CD4-positive, alpha-beta T cell treated with Interleukin-21 for 1 hour (primary cell): Measurements from ENCODE around the gene CFAP91.

ENCODE experiments used
- DNase-seq: peaks from one replicate; pipeline ENCODE4 v3.0.0-alpha.2; 2020

The CFAP91 gene

GRCh38 chr3:119702530-119703527, at the start of gene CFAP91:
Gene CFAP91 (plus strand): TSS chr3:119703022. CDS start chr3:119703099, 77 bp downstream.
- DNase-seq: peak; percentile 91

DNA sequence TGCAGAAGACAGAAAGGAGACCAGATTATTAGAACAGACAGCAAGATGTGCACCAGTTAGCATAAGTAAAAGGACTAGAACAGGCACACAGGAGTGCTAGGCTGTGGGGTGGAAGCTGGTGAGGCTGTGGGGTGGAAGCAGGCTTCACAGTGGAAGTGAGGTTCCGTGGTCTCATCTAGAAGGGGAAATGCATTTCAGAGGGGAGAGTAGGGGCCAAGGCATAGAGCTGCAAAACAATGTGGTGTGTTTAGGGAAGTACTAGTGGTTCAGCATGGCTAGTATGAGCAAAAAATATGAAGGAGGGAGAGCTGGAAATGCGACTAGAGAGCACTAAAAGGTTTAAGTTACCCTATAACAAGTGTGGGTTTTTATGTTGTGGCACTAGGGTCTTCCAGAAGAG, 48.9 kb upstream of the CFAP91 start:
- DNase-seq: no peak

GRCh38 chr3:119657887-119658702, 44.7 kb upstream of the CFAP91 start:
- DNase-seq: no peak

DNA sequence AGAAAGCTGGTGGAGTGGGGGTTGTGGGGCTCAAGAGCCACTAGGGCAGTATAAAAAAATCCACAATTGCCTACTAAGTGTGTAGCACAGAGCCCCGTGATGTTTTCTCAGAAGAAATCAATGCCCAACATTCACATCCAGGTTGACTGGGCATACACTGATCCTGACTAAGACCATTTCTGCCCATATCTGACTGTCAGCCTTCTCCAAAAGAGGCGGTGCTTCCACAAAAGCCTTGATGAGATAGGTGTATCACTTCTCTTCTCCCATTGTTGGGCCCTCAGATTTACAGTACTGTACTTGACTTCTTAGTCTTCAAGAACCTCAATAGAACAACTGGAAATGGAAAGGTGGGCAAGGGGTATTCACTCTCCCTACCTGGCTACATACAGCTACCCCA, 43.8 kb upstream of the CFAP91 start:
- DNase-seq: no peak

DNA sequence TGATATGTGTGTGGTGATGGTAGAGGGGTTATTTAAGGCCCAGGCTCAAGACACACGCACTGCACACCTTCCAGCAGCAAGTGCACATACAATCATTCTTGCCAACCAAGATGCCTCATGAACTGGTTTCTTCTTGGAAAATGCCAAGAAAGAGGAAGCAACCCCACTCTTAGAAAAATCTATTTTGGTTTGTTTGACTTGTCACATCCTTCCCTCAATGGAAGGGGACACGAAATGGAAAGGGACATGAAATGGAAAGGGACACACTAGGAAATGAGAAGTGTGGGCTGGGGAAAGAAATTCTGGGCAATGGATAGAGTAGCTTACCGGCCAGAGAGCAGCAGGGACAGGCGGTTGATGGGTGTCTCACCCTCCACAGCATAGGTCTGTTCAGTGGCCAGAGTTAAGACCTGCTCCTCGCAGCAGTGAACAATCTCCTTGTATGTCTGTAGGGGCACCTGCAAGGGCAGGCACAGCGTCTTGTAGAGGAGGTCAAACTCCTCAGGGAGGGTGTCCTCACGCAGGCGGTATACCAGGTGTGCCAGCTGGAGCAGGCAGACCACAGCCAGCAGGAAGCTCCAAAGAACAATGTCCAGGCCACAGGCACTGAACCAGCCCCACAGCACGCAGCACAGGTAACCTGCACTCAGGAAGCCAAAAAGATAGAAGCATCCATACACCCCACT, 43.1 kb upstream of the CFAP91 start:
- DNase-seq: no peak

- DNase-seq: no peak
These were observed 42.1 kb upstream of the CFAP91 start, which contains the start of gene POPDC2 for GRCh38 chr3:119660474-119661440. Gene POPDC2 (minus strand): TSS chr3:119660589. CDS start chr3:119660423, 166 bp downstream.

GRCh38 chr3:119662604-119663373, 40.0 kb upstream of the CFAP91 start:
- no peak for DNase-seq

DNA sequence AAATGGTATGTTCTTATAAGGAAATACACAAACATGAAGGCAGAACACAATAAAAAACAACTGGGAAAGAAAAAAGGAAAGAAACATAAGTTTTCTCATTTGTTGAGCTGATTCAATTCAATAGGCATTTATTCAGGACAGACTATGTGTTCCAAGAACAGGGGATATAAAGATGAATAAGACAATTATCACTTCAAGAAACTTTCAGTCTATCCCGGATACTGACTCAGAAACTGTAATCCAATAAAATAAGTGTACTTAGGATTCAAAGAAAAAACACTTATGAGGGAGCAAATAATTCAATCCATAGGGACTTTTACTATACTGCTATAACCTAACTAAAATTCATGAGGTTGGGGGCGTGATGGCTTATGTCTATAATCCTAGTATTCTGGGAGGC, 38.9 kb upstream of the CFAP91 start:
- DNase-seq: no peak

GRCh38 chr3:119664370-119664769, 38.5 kb upstream of the CFAP91 start:
- no peak for DNase-seq

DNA sequence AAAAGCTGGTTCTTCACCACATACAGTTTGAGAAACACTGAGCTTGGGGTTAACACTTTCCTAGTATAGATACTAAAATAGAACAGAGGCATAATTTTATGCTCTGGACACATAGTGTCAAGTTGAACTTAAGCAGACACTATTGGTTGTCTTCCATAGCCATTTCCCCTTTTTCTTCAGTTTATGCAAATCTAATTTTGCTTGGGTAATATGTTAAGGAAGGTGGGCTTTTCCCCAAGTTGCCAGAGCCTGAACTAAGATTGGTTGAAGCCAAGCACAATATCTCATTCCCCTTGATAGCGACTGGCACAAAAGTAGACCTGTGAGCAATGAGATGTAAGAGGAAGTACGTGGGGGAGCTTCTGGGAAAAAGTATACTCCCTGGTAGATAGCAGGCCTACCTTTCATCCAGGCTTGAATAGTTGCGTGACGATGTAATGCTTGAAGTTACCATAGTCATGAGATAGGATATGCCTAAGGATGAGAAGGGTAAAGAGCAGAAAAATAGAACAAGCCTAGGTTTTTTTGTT, 37.9 kb upstream of the CFAP91 start:
- no peak for DNase-seq

GRCh38 chr3:119665954-119666559, 36.8 kb upstream of the CFAP91 start:
- no peak for DNase-seq

DNA sequence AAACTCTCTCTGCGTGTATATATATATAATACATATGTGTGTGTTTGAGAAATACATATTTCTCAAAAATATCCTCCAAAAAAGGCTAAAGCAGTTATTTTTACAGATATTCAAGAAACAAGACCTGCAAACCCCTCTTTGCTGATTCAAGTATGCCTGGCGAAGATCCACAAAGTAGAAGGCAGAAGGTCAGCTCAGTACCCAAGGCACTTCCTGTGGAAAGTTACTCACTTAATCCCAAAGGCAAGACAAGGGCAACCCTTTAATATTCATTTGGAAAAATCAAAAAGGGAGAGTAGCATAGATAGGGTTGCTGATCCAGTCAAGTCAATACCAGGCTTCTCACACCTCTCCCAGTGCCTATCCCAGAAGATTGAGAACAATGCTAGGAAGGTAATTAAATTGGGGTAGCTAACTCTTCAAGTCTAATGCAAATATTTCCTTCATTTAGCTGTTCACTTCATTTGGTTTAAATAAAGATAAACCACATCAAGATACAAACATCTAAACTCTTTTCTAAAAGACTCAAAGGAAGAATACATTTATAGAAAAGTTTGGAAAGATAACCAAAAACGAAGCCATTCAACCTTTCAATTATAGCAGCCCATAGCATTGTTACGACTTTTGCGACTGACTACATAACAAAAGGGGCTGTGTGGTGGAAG, 32.8 kb upstream of the CFAP91 start:
- no peak for DNase-seq

GRCh38 chr3:119672776-119673175, 30.0 kb upstream of the CFAP91 start:
- no peak for DNase-seq

DNA sequence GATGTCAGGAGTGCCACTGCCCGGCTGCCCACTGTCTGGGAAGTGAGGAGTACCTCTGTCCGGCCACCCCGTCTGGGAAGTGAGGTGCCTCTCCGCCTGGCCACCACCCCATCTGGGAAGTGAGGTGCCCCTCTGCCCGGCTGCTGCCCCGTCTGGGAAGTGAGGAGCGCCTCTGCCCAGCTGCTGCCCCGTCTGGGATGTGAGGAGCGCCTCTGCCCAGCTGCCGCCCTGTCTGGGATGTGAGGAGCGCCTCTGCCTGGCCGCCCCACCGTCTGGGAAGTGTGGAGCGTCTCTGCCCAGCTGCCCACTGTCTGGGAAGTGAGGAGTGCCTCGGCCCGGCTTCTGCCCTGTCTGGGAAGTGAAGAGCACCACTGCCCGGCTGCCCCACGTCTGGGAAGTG, 28.9 kb upstream of the CFAP91 start:
- DNase-seq: no peak

- no peak for DNase-seq
These were observed 27.5 kb upstream of the CFAP91 start for GRCh38 chr3:119675188-119675874.

DNA sequence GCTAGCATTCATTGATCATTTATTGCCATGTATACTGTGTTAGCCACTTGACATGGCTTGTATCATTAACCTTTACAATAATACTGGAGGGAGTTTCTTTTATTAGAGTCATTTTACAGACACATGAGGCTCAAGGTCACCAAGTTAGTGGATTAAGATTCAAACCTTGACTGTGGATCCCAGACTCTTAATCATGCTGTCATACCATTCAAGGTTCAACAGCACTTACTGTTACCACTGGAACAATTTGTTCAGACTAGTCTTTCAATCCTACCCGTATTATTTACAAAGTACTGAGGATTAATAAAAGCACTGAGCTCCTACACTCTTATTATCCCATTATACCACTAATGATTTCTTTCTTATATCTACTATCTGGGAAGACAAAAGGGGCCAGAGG, 26.8 kb upstream of the CFAP91 start:
- DNase-seq: no peak

GRCh38 chr3:119676771-119677640, 25.8 kb upstream of the CFAP91 start, which contains the start of gene COX17:
Gene COX17 (minus strand): TSS chr3:119677406. CDS start chr3:119677310, 96 bp downstream.
- DNase-seq: peak; percentile 98

DNA sequence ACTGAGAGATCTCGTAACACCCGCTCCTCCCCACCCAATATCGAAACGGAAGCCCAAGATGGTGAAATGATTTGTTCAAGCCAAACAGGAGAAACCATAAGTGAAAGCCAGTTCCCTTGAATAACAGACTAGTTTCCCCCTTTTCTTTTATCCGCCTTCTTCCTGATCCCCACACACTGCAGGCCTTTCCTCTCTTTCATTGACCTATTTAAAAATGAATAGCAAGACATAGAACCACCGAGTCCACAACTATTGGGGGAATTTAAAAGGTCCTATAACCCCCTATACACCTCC, 25.2 kb upstream of the CFAP91 start:
- no peak for DNase-seq
